GM12801 (cell line): ENCODE data around the gene DKK3.

Experiments used
- CTCF ChIP-seq: IDR thresholded peaks from one replicate; pipeline ENCODE4 v1.5.1; 2011; ENCODE audit warnings: control low read depth; ENCODE audit not compliant: insufficient read length; ENCODE audit errors: extremely low read depth

DKK3 gene

GRCh38 chr11:12043221-12043620, 34.8 kb upstream of the DKK3 start:
- no peak for TF ChIP-seq CTCF

GRCh38 chr11:12042215-12042676, 33.8 kb upstream of the DKK3 start:
- TF ChIP-seq CTCF, result no peak

GRCh38 chr11:12032968-12033367, 24.5 kb upstream of the DKK3 start:
- TF ChIP-seq CTCF, result no peak

GRCh38 chr11:12031856-12032544, 23.6 kb upstream of the DKK3 start:
- no peak for TF ChIP-seq CTCF

GRCh38 chr11:12029738-12030363, 21.4 kb upstream of the DKK3 start:
- no peak for TF ChIP-seq CTCF

GRCh38 chr11:12029119-12029518, 20.7 kb upstream of the DKK3 start:
- no peak for TF ChIP-seq CTCF

GRCh38 chr11:12028303-12028702, 19.9 kb upstream of the DKK3 start:
- TF ChIP-seq CTCF, result no peak
